ENCODE results near the gene ALCAM. TPM values are rescaled to one million over a fixed set of nuclear protein-coding genes. Genes with fewer than 3 reads are reported as not detected.
"Not testable (repeated sequence)": the region's sequence is repeated elsewhere in the genome, so short reads cannot be mapped to it uniquely, and the experiment has no call there.

ALCAM gene
- total RNA-seq, 2 donors from 2014 or later = 3.3 to 16.5 TPM

- no peaks in the 10 kb centered on the region for H3K4me1 ChIP-seq
- no peaks in the 10 kb centered on the region for H3K27me3 ChIP-seq
- no peaks in the 10 kb centered on the region for H3K36me3 ChIP-seq
- no peak overlapping the region for H3K4me3 ChIP-seq
- peaks cover 0 to 10% of the 10 kb centered on the region in 2 donors for H3K9me3 ChIP-seq
- DNase-seq (ENCODE audit: low spot score) = no peak
- TF ChIP-seq CTCF (IDR thresholded peaks at IDR 0.05) = no peak
- H3K27ac ChIP-seq = no peak overlapping the region
Measured at GRCh38 chr3:105402287-105402801, 35.6 kb downstream of the ALCAM start.

GRCh38 chr3:105403034-105403433 is 36.3 kb downstream of the ALCAM start:
- not testable (repeated sequence) for DNase-seq (ENCODE audit: low spot score)

GRCh38 chr3:105406268-105406667 is 39.6 kb downstream of the ALCAM start:
- peaks cover 0 to 10% of the 10 kb centered on the region in 2 donors for H3K9me3 ChIP-seq
- no peaks in the 10 kb centered on the region for H3K27me3 ChIP-seq
- DNase-seq (ENCODE audit: low spot score) = no peak
- H3K27ac ChIP-seq = no peak overlapping the region
- H3K4me1 ChIP-seq = no peaks in the 10 kb centered on the region
- no peak overlapping the region for H3K4me3 ChIP-seq
- TF ChIP-seq CTCF (IDR thresholded peaks at IDR 0.05) = no peak
- no peaks in the 10 kb centered on the region for H3K36me3 ChIP-seq

More at GRCh38 chr3:105403034-105403433, 36.3 kb downstream of the ALCAM start:
- H3K27me3 ChIP-seq, H3K4me1 ChIP-seq, H3K9me3 ChIP-seq, H3K36me3 ChIP-seq, H3K27ac ChIP-seq, H3K4me3 ChIP-seq: not testable (repeated sequence)

GRCh38 chr3:105409364-105409763 is 42.7 kb downstream of the ALCAM start:
- Histone ChIP-seq H3K4me1 (no peaks in the 10 kb centered on the region), H3K9me3 (no peaks in the 10 kb centered on the region), H3K4me3 (no peak overlapping the region), H3K27ac (no peak overlapping the region), H3K27me3 (no peaks in the 10 kb centered on the region), H3K36me3 (no peaks in the 10 kb centered on the region)
- TF ChIP-seq CTCF (IDR thresholded peaks at IDR 0.05) = no peak
- no peak for DNase-seq (ENCODE audit: low spot score)

GRCh38 chr3:105413343-105413887 is 46.7 kb downstream of the ALCAM start:
- Histone ChIP-seq H3K4me3 (no peak overlapping the region), H3K27ac (no peak overlapping the region), H3K9me3 (no peaks in the 10 kb centered on the region), H3K36me3 (no peaks in the 10 kb centered on the region), H3K27me3 (no peaks in the 10 kb centered on the region), H3K4me1 (no peaks in the 10 kb centered on the region)
- DNase-seq (ENCODE audit: low spot score) = no peak
- no peak for TF ChIP-seq CTCF (IDR thresholded peaks at IDR 0.05)

GRCh38 chr3:105414841-105415240 is 48.1 kb downstream of the ALCAM start:
- Histone ChIP-seq H3K27ac (no peak overlapping the region), H3K27me3 (no peaks in the 10 kb centered on the region), H3K9me3 (no peaks in the 10 kb centered on the region), H3K4me1 (no peaks in the 10 kb centered on the region), H3K36me3 (no peaks in the 10 kb centered on the region), H3K4me3 (no peak overlapping the region)
- no peak for TF ChIP-seq CTCF (IDR thresholded peaks at IDR 0.05)
- no peak for DNase-seq (ENCODE audit: low spot score)
